GM19463 (cell line): ENCODE measurements around the gene KIF26B.

Experiments
- ATAC-seq: cut with Tn5 transposase; IDR thresholded peaks from one replicate; pipeline ENCODE4 v1.9.1; 2021; ENCODE audit warnings: mild to moderate bottlenecking, moderate library complexity; ENCODE audit not compliant: unreplicated experiment

Gene KIF26B

GRCh38 chr1:245448975-245449431 is 294.2 kb downstream of the KIF26B start:
- ATAC-seq: no peak

GRCh38 chr1:245453541-245453940 is 298.8 kb downstream of the KIF26B start:
- ATAC-seq: no peak

- ATAC-seq: no peak
Measured at GRCh38 chr1:245454051-245454450, 299.3 kb downstream of the KIF26B start.

GRCh38 chr1:245457562-245457961 is 302.8 kb downstream of the KIF26B start:
- ATAC-seq: no peak

GRCh38 chr1:245458234-245458633 is 303.4 kb downstream of the KIF26B start:
- no peak for ATAC-seq

GRCh38 chr1:245458761-245459174 is 304.0 kb downstream of the KIF26B start:
- no peak for ATAC-seq

- ATAC-seq: no peak
Measured at GRCh38 chr1:245459621-245460020, 304.8 kb downstream of the KIF26B start.

- ATAC-seq: no peak
Measured at GRCh38 chr1:245461681-245462080, 306.9 kb downstream of the KIF26B start.

GRCh38 chr1:245462161-245462560 is 307.4 kb downstream of the KIF26B start:
- ATAC-seq: no peak

GRCh38 chr1:245463392-245464165 is 308.8 kb downstream of the KIF26B start:
- no peak for ATAC-seq

GRCh38 chr1:245464290-245464689 is 309.5 kb downstream of the KIF26B start:
- ATAC-seq: no peak

GRCh38 chr1:245465666-245466065 is 310.9 kb downstream of the KIF26B start:
- ATAC-seq: no peak

- no peak for ATAC-seq
Measured at GRCh38 chr1:245466261-245466660, 311.5 kb downstream of the KIF26B start.

- ATAC-seq: no peak
Measured at GRCh38 chr1:245467804-245468203, 313.0 kb downstream of the KIF26B start.

GRCh38 chr1:245469006-245469405 is 314.2 kb downstream of the KIF26B start:
- ATAC-seq: no peak

GRCh38 chr1:245469734-245470133 is 314.9 kb downstream of the KIF26B start:
- ATAC-seq: no peak

- ATAC-seq: no peak
Measured at GRCh38 chr1:245475126-245475525, 320.3 kb downstream of the KIF26B start.

GRCh38 chr1:245475961-245476516 is 321.3 kb downstream of the KIF26B start:
- no peak for ATAC-seq

GRCh38 chr1:245477941-245478340 is 323.2 kb downstream of the KIF26B start:
- no peak for ATAC-seq

- no peak for ATAC-seq
Measured at GRCh38 chr1:245480393-245481120, 325.8 kb downstream of the KIF26B start.

GRCh38 chr1:245481261-245481660 is 326.5 kb downstream of the KIF26B start:
- ATAC-seq: no peak

GRCh38 chr1:245483247-245483646 is 328.5 kb downstream of the KIF26B start:
- no peak for ATAC-seq
